Omental fat pad (tissue), 4 donors: ENCODE data around the gene SRXN1. TPM values are rescaled to one million over a fixed set of nuclear protein-coding genes. Genes with fewer than 3 reads are reported as not detected.

ENCODE experiments used
- ATAC-seq: fragments of 150-250 bp; one replicate; pipeline ENCODE4 v1.9.1; 2016; ENCODE audit warnings: mild to moderate bottlenecking, moderate library complexity; ENCODE audit not compliant: low FRiP score
- DNase-seq: peaks from one replicate; pipeline ENCODE4 v3.0.0-alpha.2; 2019; ENCODE audit warnings: low spot score
- total RNA-seq, 4 donors: library from RNA; depleted of rRNA; stranded (reverse); fragments of >200 nt; gene quantifications; one replicate each; pipeline ENCODE4 v1.1.0, GENCODE V29; 2016
- TF ChIP-seq, protein P1 (sequence below), 3 donors: fragments of 450-650 bp; IDR thresholded peaks; one replicate each; pipeline ENCODE4 v1.5.1; 2016 to 2017; ENCODE audit warnings: antibody characterized with exemption in 3 of 3, mild to moderate bottlenecking in 3 of 3, moderate library complexity in 2 of 3

SRXN1 gene
- total RNA-seq, 4 donors from 2014 or later: 43.4 to 62.4 (median 48.5) TPM

DNA sequence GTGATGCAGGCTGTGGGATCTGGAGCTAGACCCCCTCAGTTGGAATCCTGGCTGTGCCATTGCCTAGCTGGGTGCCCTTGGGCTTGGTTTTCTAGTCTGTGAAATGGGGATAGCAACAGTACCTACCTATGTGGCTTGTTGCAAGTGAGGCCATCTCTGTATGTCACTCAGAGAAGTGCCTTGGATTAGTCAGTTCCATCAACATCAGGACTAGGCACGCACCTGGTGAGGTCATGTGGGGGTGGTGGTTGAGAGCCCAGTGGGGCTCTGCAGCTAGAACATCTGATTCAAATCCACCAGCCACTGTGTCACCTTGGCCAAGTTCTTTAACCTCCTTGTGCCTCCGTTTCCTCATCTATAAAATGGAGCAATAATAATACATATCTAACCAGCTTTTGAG, 55.4 kb downstream of the SRXN1 start:
- ATAC-seq: no peak

More for the DNA sequence above, 55.4 kb downstream of the SRXN1 start:
- TF ChIP-seq, protein P1, sequence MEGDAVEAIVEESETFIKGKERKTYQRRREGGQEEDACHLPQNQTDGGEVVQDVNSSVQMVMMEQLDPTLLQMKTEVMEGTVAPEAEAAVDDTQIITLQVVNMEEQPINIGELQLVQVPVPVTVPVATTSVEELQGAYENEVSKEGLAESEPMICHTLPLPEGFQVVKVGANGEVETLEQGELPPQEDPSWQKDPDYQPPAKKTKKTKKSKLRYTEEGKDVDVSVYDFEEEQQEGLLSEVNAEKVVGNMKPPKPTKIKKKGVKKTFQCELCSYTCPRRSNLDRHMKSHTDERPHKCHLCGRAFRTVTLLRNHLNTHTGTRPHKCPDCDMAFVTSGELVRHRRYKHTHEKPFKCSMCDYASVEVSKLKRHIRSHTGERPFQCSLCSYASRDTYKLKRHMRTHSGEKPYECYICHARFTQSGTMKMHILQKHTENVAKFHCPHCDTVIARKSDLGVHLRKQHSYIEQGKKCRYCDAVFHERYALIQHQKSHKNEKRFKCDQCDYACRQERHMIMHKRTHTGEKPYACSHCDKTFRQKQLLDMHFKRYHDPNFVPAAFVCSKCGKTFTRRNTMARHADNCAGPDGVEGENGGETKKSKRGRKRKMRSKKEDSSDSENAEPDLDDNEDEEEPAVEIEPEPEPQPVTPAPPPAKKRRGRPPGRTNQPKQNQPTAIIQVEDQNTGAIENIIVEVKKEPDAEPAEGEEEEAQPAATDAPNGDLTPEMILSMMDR (IDR thresholded peaks at IDR 0.05): no peak
- no peak for DNase-seq

Other genes starting within 250 kb of the SRXN1 start
- gene RBCK1, start 244.9 kb downstream of the SRXN1 start, total RNA-seq: 10 to 100 TPM; 49.9 to 88.1 (median 52.9) TPM
- 10 to 100 TPM; 37.2 to 60.6 (median 53.3) TPM for gene TBC1D20, start 190.7 kb downstream of the SRXN1 start, total RNA-seq
- gene CSNK2A1, start 109.4 kb downstream of the SRXN1 start, total RNA-seq: 10 to 100 TPM; 67.3 to 94.8 (median 84.7) TPM
- 10 to 100 TPM in 1 of 4 donors, 1 to 10 TPM in 3; 1.2 to 13.2 (median 2.6) TPM for gene TCF15, start 42.9 kb downstream of the SRXN1 start, total RNA-seq
- not detected for gene SCRT2, start 22.6 kb upstream of the SRXN1 start, total RNA-seq
- 1 to 10 TPM in 3 of 4 donors, under 1 TPM in 1; 0.84 to 3.3 (median 1.8) TPM for gene SLC52A3, start 115.3 kb upstream of the SRXN1 start, total RNA-seq
- gene FAM110A, start 180.5 kb upstream of the SRXN1 start, total RNA-seq: 1 to 10 TPM; 2.9 to 5.2 (median 3.1) TPM